OCI-LY3 (cell line): ENCODE data around the gene KCNK4.
"Not testable (repeated sequence)": the region's sequence is repeated elsewhere in the genome, so short reads cannot be mapped to it uniquely, and the experiment has no call there.

Source experiments
- H2AFZ ChIP-seq: fragments of 200-600, 300-600 bp; shearing (Covaris generic); 2 replicates; pipeline ENCODE4 v1.6.0; 2014; ENCODE audit warnings: antibody characterized with exemption, low read depth, low read length
- H3K27ac ChIP-seq: fragments of 200-600, 300-600 bp; sonication (generic); 2 replicates; pipeline ENCODE4 v1.5.1; 2014; ENCODE audit warnings: mild to moderate bottlenecking, low read length, moderate library complexity, mixed read lengths
- H3K27me3 ChIP-seq: fragments of 200-600, 300-600 bp; sonication (generic); 2 replicates; pipeline ENCODE4 v1.6.1; 2014; ENCODE audit warnings: low read depth, low read length, mixed read lengths
- H3K36me3 ChIP-seq: fragments of 200-600, 300-600 bp; sonication (generic); replicated peaks from 2 replicates; pipeline ENCODE3; 2014; ENCODE audit warnings: low read depth, low read length, mixed read lengths
- H3K4me1 ChIP-seq: fragments of 300-600, 200-600 bp; sonication (generic); 2 replicates; pipeline ENCODE4 v1.6.1; 2014; ENCODE audit warnings: low read length, mixed read lengths
- H3K4me2 ChIP-seq: fragments of 200-600, 300-600 bp; sonication (generic); 2 replicates; pipeline ENCODE4 v1.6.1; 2014; ENCODE audit warnings: low read length, mixed read lengths
- H3K4me3 ChIP-seq: fragments of 300-600, 200-600 bp; sonication (generic); 2 replicates; pipeline ENCODE4 v1.5.1; 2014; ENCODE audit warnings: antibody characterized with exemption, mild to moderate bottlenecking, low read length, moderate library complexity
- H3K79me2 ChIP-seq: fragments of 300-600, 200-600 bp; shearing (Covaris generic); 2 replicates; pipeline ENCODE4 v1.6.1; 2014; ENCODE audit warnings: mild to moderate bottlenecking, low read length, mixed read lengths
- H3K9ac ChIP-seq: fragments of 300-600, 200-600 bp; shearing (Covaris generic); 2 replicates; pipeline ENCODE4 v1.6.0; 2014; ENCODE audit warnings: mild to moderate bottlenecking, low read length, moderate library complexity
- H3K9me3 ChIP-seq: fragments of 200-600, 300-600 bp; shearing (Covaris generic); 2 replicates; pipeline ENCODE4 v1.6.1; 2014; ENCODE audit warnings: low read length, mixed read lengths; ENCODE audit not compliant: insufficient read depth
- H4K20me1 ChIP-seq: fragments of 200-600, 300-600 bp; sonication (generic); 2 replicates; pipeline ENCODE4 v1.6.1; 2016; ENCODE audit warnings: low read length, mixed read lengths; ENCODE audit not compliant: insufficient read depth
- EZH2phosphoT487 ChIP-seq: fragments of 200-600 bp; shearing (Covaris generic); IDR thresholded peaks from 2 replicates; pipeline ENCODE4 v1.6.1; 2018; ENCODE audit warnings: antibody characterized with exemption, mixed run types, low read depth
- TF ChIP-seq, protein P1 (sequence below): fragments of 200-600, 300-600 bp; sonication (generic); IDR thresholded peaks from 2 replicates; pipeline ENCODE4 v1.5.1; 2014; ENCODE audit warnings: antibody characterized with exemption, low read length, low read depth

KCNK4 gene

GRCh38 chr11:64313491-64314145, 22.5 kb downstream of the KCNK4 start:
- H3K4me1 ChIP-seq = peaks cover 8% of the 10 kb centered on the region
- TF ChIP-seq, protein P1, sequence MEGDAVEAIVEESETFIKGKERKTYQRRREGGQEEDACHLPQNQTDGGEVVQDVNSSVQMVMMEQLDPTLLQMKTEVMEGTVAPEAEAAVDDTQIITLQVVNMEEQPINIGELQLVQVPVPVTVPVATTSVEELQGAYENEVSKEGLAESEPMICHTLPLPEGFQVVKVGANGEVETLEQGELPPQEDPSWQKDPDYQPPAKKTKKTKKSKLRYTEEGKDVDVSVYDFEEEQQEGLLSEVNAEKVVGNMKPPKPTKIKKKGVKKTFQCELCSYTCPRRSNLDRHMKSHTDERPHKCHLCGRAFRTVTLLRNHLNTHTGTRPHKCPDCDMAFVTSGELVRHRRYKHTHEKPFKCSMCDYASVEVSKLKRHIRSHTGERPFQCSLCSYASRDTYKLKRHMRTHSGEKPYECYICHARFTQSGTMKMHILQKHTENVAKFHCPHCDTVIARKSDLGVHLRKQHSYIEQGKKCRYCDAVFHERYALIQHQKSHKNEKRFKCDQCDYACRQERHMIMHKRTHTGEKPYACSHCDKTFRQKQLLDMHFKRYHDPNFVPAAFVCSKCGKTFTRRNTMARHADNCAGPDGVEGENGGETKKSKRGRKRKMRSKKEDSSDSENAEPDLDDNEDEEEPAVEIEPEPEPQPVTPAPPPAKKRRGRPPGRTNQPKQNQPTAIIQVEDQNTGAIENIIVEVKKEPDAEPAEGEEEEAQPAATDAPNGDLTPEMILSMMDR = no peak
- no peak for TF ChIP-seq EZH2phosphoT487
- H3K4me2 ChIP-seq = no peak overlapping the region
- no peak overlapping the region for H3K9ac ChIP-seq
- H4K20me1 ChIP-seq = no peaks in the 10 kb centered on the region
- no peak overlapping the region for H3K4me3 ChIP-seq
- no peak overlapping the region for H2AFZ ChIP-seq
- H3K79me2 ChIP-seq = peaks cover 59% of the 10 kb centered on the region
- no peaks in the 10 kb centered on the region for H3K27me3 ChIP-seq
- no peaks in the 10 kb centered on the region for H3K9me3 ChIP-seq
- peaks cover 17% of the 10 kb centered on the region for H3K36me3 ChIP-seq
- H3K27ac ChIP-seq = no peak overlapping the region

DNA sequence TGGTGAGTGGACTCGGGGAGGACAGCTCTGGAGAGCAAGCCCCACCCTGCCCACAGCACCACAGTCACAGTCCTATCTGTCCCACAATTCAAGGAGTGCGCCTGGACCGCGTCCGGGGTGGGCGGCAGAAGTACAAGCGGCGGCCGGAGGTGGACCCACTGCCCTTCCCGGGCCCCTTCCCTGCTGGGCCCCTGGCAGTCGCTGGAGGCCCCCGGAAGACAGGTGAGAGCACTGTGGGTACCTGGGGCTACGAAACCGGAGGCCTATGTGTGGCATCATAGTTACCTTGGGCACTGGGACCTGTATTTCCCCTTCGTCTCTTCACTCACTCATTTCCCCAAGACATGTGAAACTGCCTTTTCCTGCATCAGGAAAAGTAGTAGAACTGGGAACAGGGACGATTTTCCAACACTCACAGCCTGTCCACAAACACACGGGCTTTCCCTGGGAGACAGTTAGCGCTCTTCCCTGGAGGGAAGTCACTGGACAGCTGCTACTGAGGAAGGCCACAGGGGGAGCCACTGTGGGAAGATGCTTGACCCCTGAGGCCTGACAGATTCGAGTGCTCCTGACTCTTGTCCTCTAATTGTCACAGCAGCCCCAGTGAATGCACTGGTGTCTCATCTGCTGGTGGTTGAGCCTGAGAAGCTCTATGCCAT, 23.2 kb downstream of the KCNK4 start:
- Histone ChIP-seq H3K4me2 (no peak overlapping the region), H3K79me2 (peaks cover 65% of the 10 kb centered on the region), H3K9ac (no peak overlapping the region), H3K27ac (no peak overlapping the region), H3K27me3 (no peaks in the 10 kb centered on the region), H4K20me1 (no peaks in the 10 kb centered on the region), H3K4me3 (no peak overlapping the region), H2AFZ (no peak overlapping the region), H3K36me3 (peaks cover 17% of the 10 kb centered on the region), H3K9me3 (no peaks in the 10 kb centered on the region), H3K4me1 (peaks cover 13% of the 10 kb centered on the region)
- TF ChIP-seq, protein P1 = no peak
- TF ChIP-seq EZH2phosphoT487 = no peak

DNA sequence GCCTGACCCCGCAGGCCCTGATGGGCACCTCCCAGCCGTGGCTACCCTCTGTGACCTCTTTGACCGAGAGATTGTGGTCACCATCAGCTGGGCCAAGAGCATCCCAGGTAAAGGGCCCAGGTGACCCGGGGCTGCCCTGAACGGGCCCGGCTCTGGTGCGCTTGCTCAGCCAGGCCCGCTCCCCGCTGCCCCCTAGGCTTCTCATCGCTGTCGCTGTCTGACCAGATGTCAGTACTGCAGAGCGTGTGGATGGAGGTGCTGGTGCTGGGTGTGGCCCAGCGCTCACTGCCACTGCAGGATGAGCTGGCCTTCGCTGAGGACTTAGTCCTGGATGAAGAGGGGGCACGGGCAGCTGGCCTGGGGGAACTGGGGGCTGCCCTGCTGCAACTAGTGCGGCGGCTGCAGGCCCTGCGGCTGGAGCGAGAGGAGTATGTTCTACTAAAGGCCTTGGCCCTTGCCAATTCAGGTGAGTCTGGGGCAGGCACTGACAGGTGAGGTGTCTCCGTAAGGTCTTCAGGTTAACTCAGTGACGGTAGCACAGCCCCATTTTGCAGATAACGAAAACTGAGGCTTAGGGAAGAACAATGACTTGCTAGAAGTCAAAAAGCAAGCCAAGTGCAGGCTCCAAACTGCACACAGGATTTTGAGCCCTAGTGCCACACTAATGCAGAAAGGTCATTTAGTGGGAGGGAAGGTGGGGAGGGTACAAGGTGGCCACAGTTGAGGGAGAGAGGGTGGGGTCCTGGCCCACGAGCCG, 23.9 kb downstream of the KCNK4 start:
- H3K79me2 ChIP-seq = peaks cover 61% of the 10 kb centered on the region
- TF ChIP-seq EZH2phosphoT487 = no peak
- TF ChIP-seq, protein P1 = no peak
- no peak overlapping the region for H3K4me2 ChIP-seq
- no peaks in the 10 kb centered on the region for H3K27me3 ChIP-seq
- no peak overlapping the region for H2AFZ ChIP-seq
- H3K9me3 ChIP-seq = no peaks in the 10 kb centered on the region
- H3K4me3 ChIP-seq = no peak overlapping the region
- H3K36me3 ChIP-seq = peaks cover 14% of the 10 kb centered on the region
- no peak overlapping the region for H3K9ac ChIP-seq
- no peaks in the 10 kb centered on the region for H4K20me1 ChIP-seq
- H3K4me1 ChIP-seq = peaks cover 14% of the 10 kb centered on the region
- H3K27ac ChIP-seq = no peak overlapping the region

GRCh38 chr11:64315667-64316526, 24.8 kb downstream of the KCNK4 start:
- Histone ChIP-seq H3K27ac (peak overlapping the region; percentile 93), H3K9ac (peak overlapping the region; percentile 90), H3K4me1 (peaks cover 14% of the 10 kb centered on the region)

More at GRCh38 chr11:64315667-64316526, 24.8 kb downstream of the KCNK4 start:
- not testable (repeated sequence) for H2AFZ ChIP-seq, H3K27me3 ChIP-seq, H4K20me1 ChIP-seq, H3K9me3 ChIP-seq
- H3K79me2 ChIP-seq = peaks cover 56% of the 10 kb centered on the region
- peak overlapping the region; percentile 72 for H3K4me2 ChIP-seq
- H3K4me3 ChIP-seq = peak overlapping the region; percentile 85
- peaks cover 18% of the 10 kb centered on the region for H3K36me3 ChIP-seq
